HK-2 (cell line): ENCODE measurements around the gene CALCOCO1.

Experiments
- DNase-seq: peaks from one replicate; pipeline ENCODE4 v3.0.0-alpha.2; 2018; ENCODE audit not compliant: unreplicated experiment

Gene CALCOCO1

GRCh38 chr12:53751336-53752191, 24.3 kb upstream of the CALCOCO1 start, which contains the start of gene CISTR:
CISTR (minus strand) TSS chr12:53751979.
- no peak for DNase-seq

GRCh38 chr12:53750812-53751335, 23.6 kb upstream of the CALCOCO1 start:
- no peak for DNase-seq

GRCh38 chr12:53749986-53750811, 22.9 kb upstream of the CALCOCO1 start:
- no peak for DNase-seq

- no peak for DNase-seq
These were observed 21.0 kb upstream of the CALCOCO1 start for GRCh38 chr12:53748072-53748840.

- DNase-seq: no peak
These were observed 19.8 kb upstream of the CALCOCO1 start for GRCh38 chr12:53747095-53747494.

- DNase-seq: peak; percentile 92
These were observed 19.4 kb upstream of the CALCOCO1 start for GRCh38 chr12:53746592-53747092.

- no peak for DNase-seq
These were observed 17.5 kb upstream of the CALCOCO1 start for GRCh38 chr12:53744751-53745150.

GRCh38 chr12:53744130-53744441, 16.8 kb upstream of the CALCOCO1 start:
- DNase-seq: no peak

GRCh38 chr12:53743266-53744129, 16.2 kb upstream of the CALCOCO1 start:
- DNase-seq: peak; percentile 61

GRCh38 chr12:53740130-53740491, 12.9 kb upstream of the CALCOCO1 start:
- DNase-seq: no peak

- DNase-seq: no peak
These were observed 12.2 kb upstream of the CALCOCO1 start for GRCh38 chr12:53739214-53740129.

- DNase-seq: no peak
These were observed 11.4 kb upstream of the CALCOCO1 start for GRCh38 chr12:53738406-53739213.

- DNase-seq: no peak
These were observed 10.7 kb upstream of the CALCOCO1 start for GRCh38 chr12:53737951-53738405.

- DNase-seq: no peak
These were observed 10.0 kb upstream of the CALCOCO1 start for GRCh38 chr12:53737093-53737808.

GRCh38 chr12:53736592-53736991, 9.3 kb upstream of the CALCOCO1 start:
- DNase-seq: no peak

- no peak for DNase-seq
These were observed 8.3 kb upstream of the CALCOCO1 start for GRCh38 chr12:53735556-53735955.

GRCh38 chr12:53734425-53734824, 7.2 kb upstream of the CALCOCO1 start:
- DNase-seq: no peak

GRCh38 chr12:53733807-53734200, 6.6 kb upstream of the CALCOCO1 start:
- no peak for DNase-seq
